Heart right ventricle (tissue), 16 donors: Measurements from ENCODE around the gene JOSD2. TPM values are rescaled to one million over a fixed set of nuclear protein-coding genes. Genes with fewer than 3 reads are reported as not detected.

Experiments used
- ATAC-seq, 8 donors: fragments of 200-7000 bp; cut with Tn5 transposase; one replicate each; pipeline ENCODE4 v1.9.1; 2020; ENCODE audit warnings: mild to moderate bottlenecking in 8 of 8, moderate library complexity in 8 of 8, moderate number of reproducible peaks in 1 of 8
- DNase-seq, 2 donors: peaks; one replicate each; pipeline ENCODE4 v3.0.0-alpha.2; 2020
- H3K27ac ChIP-seq, 10 donors: fragments of 200-600 bp; sonication (generic) in 2 of 10; one replicate each; pipeline versions ENCODE4 v1.5.0 to v1.8.0; 2020 to 2022; ENCODE audit warnings: mild to moderate bottlenecking in 3 of 10
- H3K27me3 ChIP-seq, 7 donors: fragments of 200-600 bp; one replicate each; pipeline ENCODE4 v1.8.0; 2021 to 2022; ENCODE audit warnings: mild to moderate bottlenecking in 2 of 7
- H3K36me3 ChIP-seq, 9 donors: fragments of 200-600 bp; sonication (generic) in 1 of 9; one replicate each; pipeline versions ENCODE4 v1.5.0 to v1.8.0; 2020 to 2022; ENCODE audit warnings: mild to moderate bottlenecking in 2 of 9
- H3K4me1 ChIP-seq, 9 donors: fragments of 200-600 bp; sonication (generic) in 1 of 9; one replicate each; pipeline versions ENCODE4 v1.5.0 to v1.8.0; 2020 to 2022; ENCODE audit warnings: mild to moderate bottlenecking in 4 of 9
- H3K4me3 ChIP-seq, 10 donors: fragments of 200-600 bp; sonication (generic) in 2 of 10; one replicate each; pipeline versions ENCODE4 v1.5.0 to v1.8.0; 2020 to 2022; ENCODE audit warnings: mild to moderate bottlenecking in 7 of 10, moderate library complexity in 2 of 10
- H3K9me3 ChIP-seq, 11 donors: fragments of 200-600 bp in 10 of 11; sonication (generic) in 2 of 11; one replicate each; pipeline versions ENCODE4 v1.5.0 to v1.8.0; 2013 to 2022; ENCODE audit warnings: mild to moderate bottlenecking in 2 of 11, control low read depth in 1 of 11, moderate library complexity in 1 of 11
- WGBS, 2 donors: extraction: QIAGEN DNeasy Blood & Tissue Kit; methylation state at CpG; one replicate each; pipeline ENCODE4 v1.1.7; 2013; ENCODE audit warnings: inconsistent platforms in 1 of 2; 5-methylcytosine and 5-hydroxymethylcytosine counted together
- intact Hi-C, 10 donors: fragments of 100-400 bp; cut with DNase I; formaldehyde crosslinking; loops; one replicate each; pipeline versions ENCODE4 v1.11.1 to v1.14.2; 2022
- polyA plus RNA-seq, 2 donors: library from polyadenylated mRNA; stranded (reverse); fragments of 200-250 nt; gene quantifications; one replicate each; pipeline ENCODE4 v1.2.3, GENCODE V29; 2013
- total RNA-seq, 10 donors: library from RNA; stranded (reverse); fragmentation: NEBNext Ultra II Directional in 3 of 10; extraction: Animal tissue kit (Norgen Biotek cat#: 25700) in 3 of 10; gene quantifications; one replicate each; pipeline versions ENCODE4 v1.2.1 to v1.2.4, GENCODE V29; 2021 to 2023
- TF ChIP-seq, protein P1 (sequence below), 9 donors: fragments of 200-600 bp; sonication (generic) in 2 of 9; IDR thresholded peaks; one replicate each; pipeline versions ENCODE4 v1.5.0 to v1.8.0; 2021 to 2022; ENCODE audit warnings: antibody characterized with exemption in 9 of 9, mild to moderate bottlenecking in 5 of 9, moderate library complexity in 1 of 9
- donor health status: Arrhythmogenic right ventricular cardiomyopathy.
- donor health status: ischemic (EF 13 %, LVEDD 7.1; RV severe dilation, severe dysfunction).
- donor health status: healthy with polysubstance abuse.
- donor health status: DM: no; HTN: yes; CAD: no.
- donor health status: DM: no; HTN: no; CAD: no.
- donor health status: ischemic (EF 25% LVEDD 6.9; RV normal size, moderate dysfunction).
- donor health status: ischemic (EF 25% LVEDD 5.7; RV mildly dilated, moderate dysfunction).
- donor health status: healthy.
- donor health status: DM: yes; HTN: yes; CAD: no.
- donor health status: Ischemic cardiomyopathy.
- donor health status: ischemic (EF 35%, LVEDD 5.7; RV mildly dilated, moderate dysfunction).
- donor health status: nonischemic (EF 11% LVEDD 7.7; RV severe dilation, severe dysfunction).
- donor health status: DM: yes; HTN: yes; CAD: no.
- donor health status: PGD.
- donor health status: ischemic (EF 29% LVEDD 5.4; RV normal size, mild dysfunction).
- donor health status: nonischemic (EF 23%, LVEDD 6.1; RV moderate dilation, normal function).

The JOSD2 gene
- total and polyA plus RNA-seq, 12 donors = 13.3 to 69.6 (median 31.0) TPM

- no peaks in the 10 kb centered on the region for H3K9me3 ChIP-seq
- H3K27ac ChIP-seq = no peak overlapping the region
- 28 to 36% methylated on average over 13 of the region's 13 CpGs for WGBS, 2 donors
- DNase-seq (no peak), ATAC-seq (no peak)
- no peak overlapping the region for H3K4me3 ChIP-seq
- intact Hi-C loops = loop anchor here in 7 of 10 donors (2.0 to 5.0 kb wide), 3 partner anchors 91 to 103 kb away; partner anchors contain the start of gene NAPSA (in 5 of the 7)
- H3K36me3 ChIP-seq = no peaks in the 10 kb centered on the region
- no peaks in the 10 kb centered on the region for H3K4me1 ChIP-seq
- H3K27me3 ChIP-seq = peaks cover 0 to 71% (median 50%) of the 10 kb centered on the region in 7 donors
- TF ChIP-seq, protein P1, sequence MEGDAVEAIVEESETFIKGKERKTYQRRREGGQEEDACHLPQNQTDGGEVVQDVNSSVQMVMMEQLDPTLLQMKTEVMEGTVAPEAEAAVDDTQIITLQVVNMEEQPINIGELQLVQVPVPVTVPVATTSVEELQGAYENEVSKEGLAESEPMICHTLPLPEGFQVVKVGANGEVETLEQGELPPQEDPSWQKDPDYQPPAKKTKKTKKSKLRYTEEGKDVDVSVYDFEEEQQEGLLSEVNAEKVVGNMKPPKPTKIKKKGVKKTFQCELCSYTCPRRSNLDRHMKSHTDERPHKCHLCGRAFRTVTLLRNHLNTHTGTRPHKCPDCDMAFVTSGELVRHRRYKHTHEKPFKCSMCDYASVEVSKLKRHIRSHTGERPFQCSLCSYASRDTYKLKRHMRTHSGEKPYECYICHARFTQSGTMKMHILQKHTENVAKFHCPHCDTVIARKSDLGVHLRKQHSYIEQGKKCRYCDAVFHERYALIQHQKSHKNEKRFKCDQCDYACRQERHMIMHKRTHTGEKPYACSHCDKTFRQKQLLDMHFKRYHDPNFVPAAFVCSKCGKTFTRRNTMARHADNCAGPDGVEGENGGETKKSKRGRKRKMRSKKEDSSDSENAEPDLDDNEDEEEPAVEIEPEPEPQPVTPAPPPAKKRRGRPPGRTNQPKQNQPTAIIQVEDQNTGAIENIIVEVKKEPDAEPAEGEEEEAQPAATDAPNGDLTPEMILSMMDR (IDR thresholded peaks at IDR 0.05) = no peak
Measured at GRCh38 chr19:50460161-50460765, 50.7 kb downstream of the JOSD2 start.

DNA sequence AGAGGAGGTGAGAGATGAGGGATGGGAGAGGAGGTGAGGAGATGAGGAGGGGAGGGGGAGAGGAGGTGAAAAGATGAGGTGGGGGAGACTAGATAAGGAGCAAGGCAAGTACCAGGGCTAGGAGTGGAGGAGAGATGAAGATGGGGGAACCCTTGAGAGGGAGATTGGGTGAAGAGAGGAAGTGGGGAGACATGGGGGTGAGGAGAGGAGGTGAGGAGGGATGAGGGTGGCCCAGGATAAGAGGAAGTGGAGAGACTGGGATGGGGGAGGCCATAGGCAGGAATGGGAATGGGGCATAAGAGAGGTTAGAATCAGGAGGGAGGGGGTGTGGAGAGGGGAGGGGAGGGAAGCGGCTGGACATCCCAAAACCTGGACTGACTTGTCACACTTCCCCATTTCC is 51.4 kb downstream of the JOSD2 start:
- ATAC-seq (no peak), DNase-seq (no peak)
- Histone ChIP-seq H3K4me3 (no peak overlapping the region), H3K27ac (no peak overlapping the region), H3K9me3 (no peaks in the 10 kb centered on the region), H3K4me1 (no peaks in the 10 kb centered on the region), H3K27me3 (peaks cover 0 to 65% (median 50%) of the 10 kb centered on the region in 7 donors), H3K36me3 (no peaks in the 10 kb centered on the region)
- intact Hi-C loops = loop anchor here in 7 of 10 donors (2.0 to 5.0 kb wide), 3 partner anchors 91 to 102 kb away; partner anchors contain the start of gene NAPSA (in 5 of the 7)
- 27 to 59% methylated on average over 1 of the region's 1 CpG for WGBS, 2 donors
- TF ChIP-seq, protein P1 (IDR thresholded peaks at IDR 0.05) = no peak

GRCh38 chr19:50459067-50459456 is 51.9 kb downstream of the JOSD2 start:
- peaks cover 0 to 61% (median 50%) of the 10 kb centered on the region in 7 donors for H3K27me3 ChIP-seq

GRCh38 chr19:50458396-50459066 is 52.5 kb downstream of the JOSD2 start:
- ATAC-seq (no peak), DNase-seq (no peak)
- Histone ChIP-seq H3K27ac (no peak overlapping the region), H3K4me1 (no peaks in the 10 kb centered on the region), H3K9me3 (no peaks in the 10 kb centered on the region), H3K36me3 (no peaks in the 10 kb centered on the region), H3K4me3 (no peak overlapping the region), H3K27me3 (peaks cover 0 to 61% (median 50%) of the 10 kb centered on the region in 7 donors)
- intact Hi-C loops = no loop called here
- WGBS, 2 donors = 33 to 35% methylated on average over 50 of the region's 50 CpGs
- TF ChIP-seq, protein P1 (IDR thresholded peaks at IDR 0.05) = no peak

More at GRCh38 chr19:50459067-50459456, 51.9 kb downstream of the JOSD2 start:
- H3K36me3 ChIP-seq = no peaks in the 10 kb centered on the region
- TF ChIP-seq, protein P1 (IDR thresholded peaks at IDR 0.05) = no peak
- intact Hi-C loops = no loop called here
- no peak overlapping the region for H3K27ac ChIP-seq
- H3K4me1 ChIP-seq = no peaks in the 10 kb centered on the region
- 55 to 58% methylated on average over 30 to 32 of the region's 32 CpGs for WGBS, 2 donors
- H3K4me3 ChIP-seq = no peak overlapping the region
- H3K9me3 ChIP-seq = no peaks in the 10 kb centered on the region
- ATAC-seq (no peak), DNase-seq (no peak)
